HG03064 (cell line): ENCODE results near the gene APC.

Experiments used
- ATAC-seq: cut with Tn5 transposase; IDR thresholded peaks from one replicate; pipeline ENCODE4 v1.9.1; 2021; ENCODE audit warnings: low read depth; ENCODE audit not compliant: unreplicated experiment

The APC gene

DNA sequence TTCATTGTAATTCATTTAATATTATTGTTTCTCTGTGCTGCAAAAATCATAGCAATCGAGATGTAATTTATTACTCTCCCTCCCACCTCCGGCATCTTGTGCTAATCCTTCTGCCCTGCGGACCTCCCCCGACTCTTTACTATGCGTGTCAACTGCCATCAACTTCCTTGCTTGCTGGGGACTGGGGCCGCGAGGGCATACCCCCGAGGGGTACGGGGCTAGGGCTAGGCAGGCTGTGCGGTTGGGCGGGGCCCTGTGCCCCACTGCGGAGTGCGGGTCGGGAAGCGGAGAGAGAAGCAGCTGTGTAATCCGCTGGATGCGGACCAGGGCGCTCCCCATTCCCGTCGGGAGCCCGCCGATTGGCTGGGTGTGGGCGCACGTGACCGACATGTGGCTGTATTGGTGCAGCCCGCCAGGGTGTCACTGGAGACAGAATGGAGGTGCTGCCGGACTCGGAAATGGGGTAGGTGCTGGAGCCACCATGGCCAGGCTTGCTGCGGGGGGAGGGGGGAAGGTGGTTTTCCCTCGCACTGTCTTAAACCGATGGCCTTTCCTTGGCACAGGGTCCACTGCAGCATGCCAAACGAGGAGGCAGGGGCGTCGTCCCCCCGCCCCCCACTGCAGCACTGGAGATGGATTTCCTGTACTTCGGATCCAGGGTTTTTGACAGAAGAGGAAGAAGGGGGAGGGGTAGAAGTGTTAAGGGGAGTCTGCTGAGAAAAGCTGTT, at the start of gene APC:
APC (plus strand) TSS at position 423 of the 728 bp plus-strand sequence. CDS start 17,006 bp downstream, outside the sequence.
- peak; percentile 99 for ATAC-seq

DNA sequence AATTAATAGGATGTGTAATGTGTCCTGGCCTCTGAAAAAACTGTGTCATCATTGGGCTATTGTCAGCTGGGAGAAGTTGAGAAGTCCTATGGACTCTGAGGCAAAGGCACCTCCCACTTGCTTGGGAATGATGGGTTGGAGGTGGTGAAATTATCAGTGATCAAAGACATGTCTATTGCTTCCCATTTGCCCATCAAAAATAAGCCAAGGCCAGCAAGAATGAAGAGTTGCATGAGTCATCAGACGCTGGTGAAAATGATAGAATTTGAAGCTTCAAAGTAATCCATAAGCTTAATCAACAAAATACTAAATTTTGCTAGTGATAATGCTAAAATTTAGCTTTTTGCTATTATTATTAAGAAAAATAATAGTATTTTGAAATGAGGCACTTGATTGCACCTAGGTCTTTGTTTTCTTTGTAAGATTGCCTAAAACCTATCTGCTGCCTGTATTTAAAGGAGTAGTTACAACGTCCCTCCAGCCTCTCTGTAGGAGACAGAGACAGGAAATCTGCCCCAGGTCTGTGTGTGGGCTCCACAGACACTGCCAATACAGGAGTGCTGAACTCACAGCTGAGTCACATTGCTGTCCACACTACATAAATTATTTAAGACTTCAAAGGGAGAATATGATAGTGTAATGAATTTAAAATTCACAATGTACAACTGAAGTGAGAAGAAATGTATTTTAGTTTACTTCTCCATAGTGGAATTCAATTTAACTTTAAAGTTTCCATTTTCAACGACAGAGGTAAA, 48.4 kb upstream of the APC start:
- no peak for ATAC-seq

DNA sequence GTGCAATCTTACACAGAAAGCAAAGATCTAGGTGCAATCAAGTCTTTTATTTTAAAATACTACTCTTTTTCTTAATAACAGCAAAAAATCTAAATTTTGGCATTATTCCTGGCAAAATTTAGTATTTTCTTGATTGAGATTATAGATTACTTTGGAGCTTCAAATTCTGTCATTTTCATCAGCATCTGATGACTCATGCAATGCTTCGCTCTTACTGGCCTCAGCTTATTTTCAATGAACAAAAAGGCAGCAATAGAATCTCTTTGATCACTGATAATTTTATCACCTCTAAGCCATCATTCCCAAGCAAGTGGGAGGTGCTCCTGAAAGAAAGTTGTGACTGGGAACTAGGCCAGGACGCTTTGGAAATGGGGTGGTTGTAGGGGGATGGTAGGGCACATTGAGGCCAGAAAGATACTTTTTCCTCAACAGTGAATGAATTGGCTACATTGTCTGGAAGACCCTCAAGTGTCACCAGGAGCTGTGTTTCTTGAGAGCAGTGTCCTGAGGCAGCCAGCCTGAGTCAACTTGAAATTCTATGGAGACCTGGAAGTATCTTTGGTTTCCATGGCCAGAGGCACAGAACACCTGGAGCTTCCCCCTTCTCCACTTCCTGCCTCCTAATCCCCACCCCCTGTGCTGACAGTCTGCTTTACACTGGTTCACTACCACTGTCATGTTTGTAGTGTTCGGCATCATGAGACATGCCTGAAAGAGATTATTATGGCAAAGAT, 46.9 kb upstream of the APC start:
- ATAC-seq: no peak

DNA sequence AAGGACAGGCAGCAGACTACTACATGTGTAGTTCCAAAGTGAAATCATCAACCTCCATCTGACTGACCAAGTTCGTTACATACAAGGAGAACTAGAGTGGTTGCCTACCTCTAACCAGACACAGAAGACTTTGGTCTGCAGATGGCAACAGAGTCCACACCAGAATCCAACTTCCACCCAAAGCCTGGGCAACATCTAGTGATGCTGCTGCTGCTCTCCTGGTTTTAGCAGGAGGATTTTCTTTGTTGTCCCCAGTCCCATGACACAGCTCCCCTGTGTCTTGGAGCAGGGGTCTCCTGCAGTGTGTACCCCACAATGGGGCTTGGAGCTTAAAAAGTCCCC, 46.4 kb upstream of the APC start:
- ATAC-seq: no peak

DNA sequence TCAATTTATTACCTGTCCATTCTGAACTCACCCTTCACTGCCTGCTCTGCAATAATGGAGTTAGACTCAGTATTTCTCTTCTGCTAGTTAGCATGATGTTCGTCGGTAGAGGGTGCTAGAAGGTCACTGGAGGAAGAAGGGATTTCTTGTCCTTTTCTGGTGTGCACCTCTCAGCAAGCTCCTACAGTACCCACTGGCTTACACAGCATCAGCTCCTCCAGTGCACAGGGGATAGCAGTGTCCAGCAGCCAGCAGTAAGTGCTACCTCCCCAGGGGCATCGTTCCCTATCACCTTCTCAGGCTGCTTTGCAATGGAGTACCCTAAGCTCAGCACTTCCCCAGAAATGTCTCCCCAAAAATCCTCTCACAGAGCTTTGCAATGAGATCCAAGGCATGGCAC, 45.9 kb upstream of the APC start:
- no peak for ATAC-seq

DNA sequence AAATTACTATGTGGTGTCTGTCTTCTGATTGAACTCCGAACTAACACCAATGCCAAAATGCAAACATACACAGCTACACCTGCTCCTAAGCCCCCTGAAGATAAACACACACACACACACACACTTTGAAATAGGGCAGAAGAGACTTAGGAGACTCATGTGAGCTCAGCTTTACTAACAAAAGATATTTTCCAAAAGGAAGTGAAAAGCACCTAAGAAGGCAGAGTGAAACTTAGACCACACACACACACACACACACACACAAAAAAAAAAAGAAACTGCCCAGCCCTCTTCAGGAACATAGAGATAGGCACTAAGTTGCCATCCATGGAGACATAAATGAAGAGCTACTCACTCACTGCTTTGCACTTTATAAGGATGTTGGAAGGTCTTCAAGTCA, 45.2 kb upstream of the APC start:
- no peak for ATAC-seq

DNA sequence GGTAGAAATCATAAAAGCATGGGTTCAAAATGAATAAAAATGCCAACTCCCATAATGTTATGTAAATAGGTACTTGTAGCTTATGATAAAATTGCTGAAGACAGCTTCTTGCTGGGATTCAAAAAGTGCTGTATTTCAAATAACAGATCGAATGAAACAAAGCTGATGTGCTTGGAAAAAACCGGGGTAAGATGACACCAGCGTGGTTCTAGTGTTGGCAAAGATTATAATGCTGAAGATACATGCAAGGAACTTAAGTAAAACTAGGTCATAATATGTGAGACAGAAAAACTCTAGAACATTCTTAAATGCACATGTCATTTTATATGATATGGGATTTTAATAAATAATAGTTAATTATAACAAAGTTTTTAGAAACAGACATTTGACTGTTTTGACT, 44.4 kb upstream of the APC start:
- ATAC-seq: no peak

DNA sequence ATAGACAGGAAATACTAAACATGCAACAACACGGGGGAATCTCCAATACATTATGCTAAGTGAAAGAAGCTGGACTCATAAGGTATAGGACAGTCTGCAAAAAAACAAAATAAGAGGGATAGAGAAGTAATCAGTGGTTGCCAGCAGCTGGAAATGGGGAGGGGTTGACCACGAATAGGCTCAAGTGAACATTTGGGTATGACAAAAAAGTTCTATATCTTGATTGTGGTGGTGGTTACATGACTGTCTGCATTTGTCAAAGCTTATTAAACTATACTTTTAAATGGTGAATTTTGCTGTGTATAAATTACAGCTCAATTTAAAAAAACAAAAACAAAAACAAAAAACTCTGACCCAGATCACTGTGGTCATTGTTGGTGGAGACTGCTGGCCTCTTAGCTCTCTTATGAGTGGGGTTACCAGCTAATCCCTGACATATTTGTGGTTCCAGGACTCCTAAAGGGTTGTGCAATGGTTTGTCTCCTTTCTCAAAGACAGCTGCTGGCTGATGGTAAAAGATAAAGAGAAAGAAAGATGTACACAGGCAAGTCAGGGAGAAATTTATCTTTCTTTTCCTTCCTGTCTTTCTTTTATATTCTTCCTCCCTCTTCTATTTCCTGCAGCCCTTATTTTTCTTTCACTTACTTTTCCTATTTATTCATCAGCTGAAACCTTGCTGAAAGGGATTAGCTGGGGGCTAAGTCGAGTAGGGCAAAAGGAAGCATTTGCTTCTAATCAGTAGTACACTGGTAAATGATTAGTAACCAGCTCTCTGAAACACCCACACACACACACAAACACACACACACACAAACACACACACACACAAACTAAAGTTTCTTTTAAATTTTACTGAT, 42.6 kb upstream of the APC start:
- no peak for ATAC-seq

DNA sequence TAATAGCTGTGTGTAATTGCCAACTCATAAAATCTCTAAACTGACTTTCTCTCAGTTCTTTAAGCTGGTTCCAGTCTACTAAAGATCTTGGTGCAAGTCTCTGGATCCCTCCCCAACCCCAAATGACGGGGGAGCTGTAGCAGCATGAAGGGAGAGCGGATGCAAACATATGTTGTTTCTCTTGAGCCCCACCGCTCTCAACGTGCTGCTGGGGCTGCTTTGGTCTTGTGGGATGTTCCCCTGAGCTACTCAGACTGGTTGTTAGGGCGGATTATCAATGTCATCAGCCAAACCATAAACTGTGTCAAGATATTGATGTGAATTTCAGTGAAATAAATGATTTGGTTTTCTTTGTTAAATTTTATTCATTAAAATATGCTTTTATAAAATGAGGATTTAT, 40.9 kb upstream of the APC start:
- ATAC-seq: no peak

DNA sequence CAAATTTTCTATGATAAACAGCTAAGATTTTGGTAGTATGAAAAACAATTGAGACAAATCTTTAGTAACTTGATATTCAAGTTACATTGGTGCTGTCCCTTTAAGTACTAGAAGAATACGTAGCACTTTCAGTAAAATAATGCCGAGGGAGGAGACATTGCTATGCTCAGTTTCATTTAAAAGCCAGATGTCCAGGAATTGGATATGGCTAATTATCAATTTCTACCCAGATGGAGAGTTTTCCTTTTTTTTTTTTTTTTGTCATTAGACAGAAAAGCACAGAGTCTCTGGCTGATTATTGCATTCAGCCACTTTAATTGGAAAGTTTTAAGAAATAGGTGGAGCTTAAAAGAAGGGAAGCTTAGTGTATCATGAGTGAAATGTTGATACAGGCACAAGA, 40.4 kb upstream of the APC start:
- no peak for ATAC-seq

DNA sequence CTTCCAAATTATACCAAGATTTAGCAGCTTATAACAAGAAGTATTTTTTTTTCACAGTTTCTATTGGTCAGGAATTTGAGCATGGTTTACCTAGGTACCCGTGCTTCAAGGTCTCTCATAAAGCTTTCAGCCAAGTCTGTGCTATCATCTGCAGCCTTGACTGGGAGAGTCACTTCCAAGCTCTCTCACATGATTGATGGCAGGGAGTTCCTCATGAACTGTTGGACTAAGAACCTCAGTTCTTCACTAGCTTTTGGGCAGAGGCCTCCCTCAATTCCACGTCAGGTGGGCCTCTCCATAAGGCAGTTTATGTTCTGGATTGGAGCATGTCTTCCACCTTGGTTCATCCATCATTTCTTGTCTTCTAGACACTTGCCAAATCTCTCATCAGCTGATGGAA, 39.9 kb upstream of the APC start:
- no peak for ATAC-seq

DNA sequence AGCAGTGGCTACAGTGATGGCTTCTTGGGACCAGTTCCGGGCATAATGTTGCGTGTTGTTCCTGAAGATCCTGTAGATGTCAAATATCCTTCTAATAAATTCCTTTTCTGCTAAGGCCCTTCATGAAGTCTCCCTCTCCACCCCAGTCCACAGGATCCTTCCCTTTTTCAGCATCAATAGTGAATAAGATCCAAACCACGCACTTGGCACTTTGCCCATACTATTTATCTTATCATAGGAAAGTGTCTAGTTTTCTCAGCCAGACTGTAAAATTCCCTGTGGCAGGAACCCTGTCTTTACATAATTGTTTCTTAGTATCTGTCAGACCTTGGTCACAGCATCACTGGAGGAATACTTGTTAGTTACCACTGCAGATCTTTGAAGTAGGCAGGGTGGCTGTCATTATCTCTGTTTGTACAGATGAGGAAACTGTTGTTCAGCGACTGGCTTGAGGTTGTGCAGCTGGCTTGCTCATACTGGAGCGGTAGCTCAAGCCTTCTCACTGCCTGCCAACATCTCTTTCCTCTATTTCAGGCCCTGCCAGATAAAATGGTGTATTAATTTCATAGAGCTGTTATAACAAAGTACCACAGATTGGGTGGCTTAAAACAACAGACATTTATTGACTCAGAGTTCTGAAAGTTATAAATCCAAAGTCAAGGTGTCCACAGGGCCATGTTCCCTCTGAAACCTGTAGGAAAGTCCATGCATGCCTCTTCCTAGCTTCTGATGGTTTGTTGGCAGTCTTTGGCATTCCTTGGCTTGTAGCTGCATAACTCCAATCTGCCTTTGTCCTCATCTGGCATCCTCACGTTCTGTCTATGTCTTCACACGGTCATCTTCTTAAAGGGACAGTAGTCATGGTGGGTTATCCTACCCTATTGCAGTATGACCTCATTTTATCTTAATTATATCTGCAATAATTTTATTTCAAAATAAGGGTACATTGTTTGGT, 33.5 kb upstream of the APC start:
- ATAC-seq: no peak

DNA sequence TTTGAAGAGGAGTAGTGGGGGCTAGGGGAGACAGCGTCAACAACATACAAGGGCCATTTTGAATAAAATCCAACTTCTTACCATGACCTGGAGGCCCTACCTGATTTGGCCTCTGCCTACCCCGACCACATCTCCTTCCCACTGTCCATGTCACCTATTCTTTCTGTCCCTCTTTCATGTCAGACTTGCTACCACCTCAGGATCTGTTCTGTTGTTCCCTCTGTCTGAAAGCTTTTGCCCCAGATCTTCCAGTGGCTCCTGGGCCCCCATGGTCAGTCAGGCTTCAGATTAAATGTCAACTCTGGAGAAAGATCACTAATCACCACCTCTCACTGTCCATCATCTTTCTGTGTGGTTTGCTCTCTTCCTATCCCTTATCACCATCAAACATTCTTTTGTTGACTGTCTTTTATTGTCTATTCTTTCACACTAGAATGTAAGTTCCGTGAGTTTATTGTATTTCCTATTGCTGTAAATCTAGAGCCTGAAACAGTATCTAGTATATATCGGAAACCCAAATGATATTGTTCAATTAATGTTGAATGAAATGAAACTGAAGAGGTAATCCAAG, 31.2 kb upstream of the APC start:
- no peak for ATAC-seq

DNA sequence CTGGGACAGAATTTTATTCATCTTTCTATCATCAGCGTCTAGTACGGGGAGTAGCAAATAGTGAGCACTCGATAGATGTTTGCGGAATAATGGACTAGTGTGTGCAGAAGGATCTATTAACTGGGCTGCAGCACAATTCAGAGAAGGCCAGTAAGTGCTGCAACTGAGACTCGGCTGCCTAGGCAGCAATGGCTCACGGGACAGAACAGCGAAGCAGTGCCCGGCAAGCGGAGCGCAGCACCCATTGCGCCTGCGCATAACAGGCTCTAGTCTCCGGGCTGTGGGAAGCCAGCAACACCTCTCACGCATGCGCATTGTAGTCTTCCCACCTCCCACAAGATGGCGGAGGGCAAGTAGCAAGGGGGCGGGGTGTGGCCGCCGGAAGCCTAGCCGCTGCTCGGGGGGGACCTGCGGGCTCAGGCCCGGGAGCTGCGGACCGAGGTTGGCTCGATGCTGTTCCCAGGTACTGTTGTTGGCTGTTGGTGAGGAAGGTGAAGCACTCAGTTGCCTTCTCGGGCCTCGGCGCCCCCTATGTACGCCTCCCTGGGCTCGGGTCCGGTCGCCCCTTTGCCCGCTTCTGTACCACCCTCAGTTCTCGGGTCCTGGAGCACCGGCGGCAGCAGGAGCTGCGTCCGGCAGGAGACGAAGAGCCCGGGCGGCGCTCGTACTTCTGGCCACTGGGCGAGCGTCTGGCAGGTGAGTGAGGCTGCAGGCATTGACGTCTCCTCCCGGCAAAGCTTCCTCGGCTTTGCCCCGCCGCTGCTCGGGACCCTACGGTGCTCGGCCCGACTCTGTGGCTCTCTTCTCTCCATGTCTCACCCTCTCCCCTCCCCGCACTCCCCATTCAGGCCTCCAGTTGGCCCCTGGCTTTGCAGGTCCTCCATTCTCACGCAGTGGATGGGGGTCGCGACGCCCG, 30.2 kb upstream of the APC start:
- ATAC-seq: peak; percentile 94

DNA sequence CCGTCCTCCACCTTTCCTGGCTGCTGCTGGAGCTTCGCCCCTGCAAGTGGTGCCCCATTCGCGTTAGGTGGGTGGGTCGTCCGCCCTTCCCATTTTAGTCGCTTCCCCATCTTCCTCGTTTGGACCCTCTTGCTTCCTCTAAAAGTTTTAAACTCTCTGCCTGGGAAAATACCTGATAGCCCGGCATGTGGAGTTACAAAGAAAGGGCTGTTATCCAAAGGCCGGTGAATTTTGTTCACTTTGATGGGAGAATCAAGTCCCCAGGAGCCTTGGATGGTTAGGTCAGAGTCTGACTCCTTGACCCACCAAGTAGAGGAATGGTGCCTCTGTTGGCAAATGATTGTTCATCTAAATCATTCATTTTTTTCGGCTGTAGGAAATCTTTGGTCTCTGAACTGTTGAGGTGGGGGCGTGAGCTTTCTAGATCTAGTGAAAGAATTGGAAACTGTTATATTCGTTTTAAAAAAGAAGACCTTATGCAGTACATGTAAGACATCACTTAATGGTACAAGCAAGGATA, 29.5 kb upstream of the APC start:
- ATAC-seq: no peak

DNA sequence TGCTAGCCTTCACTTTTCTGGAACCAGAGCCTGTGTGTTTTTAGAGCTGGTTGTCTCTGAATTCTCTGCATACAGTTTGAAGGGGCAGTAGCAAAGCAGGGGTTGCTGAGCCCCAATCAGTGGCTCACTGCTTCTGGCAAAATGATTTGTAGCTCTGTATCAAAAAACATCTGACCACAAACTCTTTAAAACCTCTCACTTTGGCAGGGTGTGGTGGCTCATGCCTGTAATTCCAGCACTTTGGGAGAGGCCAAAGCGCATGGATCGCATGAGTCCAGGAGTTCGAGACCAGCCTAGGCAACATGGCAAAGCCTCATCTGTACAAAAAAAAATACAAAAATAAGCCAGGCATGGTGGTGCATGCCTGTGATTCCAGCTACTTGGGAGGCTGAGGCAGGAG, 28.3 kb upstream of the APC start:
- ATAC-seq: no peak

DNA sequence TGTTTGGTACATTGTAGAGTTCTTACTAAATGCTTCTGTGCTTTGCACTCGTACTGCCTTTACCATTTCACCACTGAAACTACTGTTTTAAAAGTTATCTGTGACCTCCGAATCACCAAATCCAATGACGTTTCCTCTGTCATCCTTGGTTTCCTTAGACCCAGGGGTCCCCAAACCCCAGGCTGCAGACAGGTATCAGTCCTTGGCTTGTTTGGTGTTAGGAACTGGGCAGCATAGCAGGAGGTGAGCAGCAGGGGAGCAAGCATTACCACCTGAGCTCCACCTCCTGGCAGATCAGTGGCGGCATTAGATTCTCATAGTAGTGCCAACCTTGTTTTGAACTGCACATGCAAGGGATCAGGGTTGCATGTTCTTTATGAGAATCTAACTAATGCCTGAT, 26.8 kb upstream of the APC start:
- ATAC-seq: no peak

DNA sequence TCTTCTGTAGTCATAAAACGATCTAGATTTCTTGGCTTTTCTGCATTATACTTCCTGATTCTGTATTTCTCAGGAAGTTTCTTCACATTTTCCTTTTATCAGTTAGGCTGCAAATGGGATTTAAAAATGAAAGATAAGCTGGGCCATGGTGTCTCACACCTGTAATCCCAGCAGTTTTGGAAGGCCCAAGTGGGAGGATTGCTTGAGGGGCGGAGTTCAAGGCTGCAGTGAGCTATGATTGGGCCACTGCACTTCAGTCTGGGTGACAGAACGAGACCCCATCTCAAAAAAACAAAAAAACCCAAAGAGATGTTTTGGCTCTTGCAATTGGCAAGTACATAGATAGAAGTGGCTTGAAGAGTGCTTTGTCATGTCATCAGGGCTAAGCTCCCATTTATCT, 26.2 kb upstream of the APC start:
- ATAC-seq: no peak
